Measurements from ENCODE around the gene PARP6.
A peak's percentile ranks its signal among the peaks of the same experiment; 100 is the strongest.

Gene PARP6

GRCh38 chr15:72196409-72197040 lies 75.8 kb downstream of the PARP6 start:
- Histone ChIP-seq H3K9ac (ENCODE audit: low read length) (no peak overlapping the region), H3F3A (ENCODE audit: insufficient read depth, low read length) (0 out of 2 replicates have a peak, but pooled peaks cover 3% of the 10 kb centered on the region), H3K27ac (ENCODE audit: low read depth, low read length, poor library complexity, severe bottlenecking) (no peak overlapping the region), H3K9me2 (ENCODE audit: low read depth, low read length) (no peaks in the 10 kb centered on the region), H3K9me3 (ENCODE audit: low read length) (no peaks in the 10 kb centered on the region), H3K36me3 (ENCODE audit: insufficient read depth, low read length) (peaks cover 38% of the 10 kb centered on the region), H3K79me2 (ENCODE audit: insufficient read depth, low read length) (no peaks in the 10 kb centered on the region), H3K27me3 (ENCODE audit: insufficient read depth, low read length) (no peaks in the 10 kb centered on the region), H3K4me3 (ENCODE audit: low read depth, low read length, poor library complexity, severe bottlenecking) (no peak overlapping the region), H2AFZ (ENCODE audit: low read length) (no peak overlapping the region), H3K4me1 (ENCODE audit: insufficient read depth, low read length, severe bottlenecking) (peaks cover 5% of the 10 kb centered on the region), H3K4me2 (ENCODE audit: low read length) (no peak overlapping the region), H4K20me1 (ENCODE audit: insufficient read depth, low read length) (no peaks in the 10 kb centered on the region)
- TF ChIP-seq EZH2 (IDR thresholded peaks at IDR 0.05; ENCODE audit: borderline replicate concordance, low read length) (no peak), CTCF (IDR thresholded peaks at IDR 0.05; ENCODE audit: low read length) (no peak)

DNA sequence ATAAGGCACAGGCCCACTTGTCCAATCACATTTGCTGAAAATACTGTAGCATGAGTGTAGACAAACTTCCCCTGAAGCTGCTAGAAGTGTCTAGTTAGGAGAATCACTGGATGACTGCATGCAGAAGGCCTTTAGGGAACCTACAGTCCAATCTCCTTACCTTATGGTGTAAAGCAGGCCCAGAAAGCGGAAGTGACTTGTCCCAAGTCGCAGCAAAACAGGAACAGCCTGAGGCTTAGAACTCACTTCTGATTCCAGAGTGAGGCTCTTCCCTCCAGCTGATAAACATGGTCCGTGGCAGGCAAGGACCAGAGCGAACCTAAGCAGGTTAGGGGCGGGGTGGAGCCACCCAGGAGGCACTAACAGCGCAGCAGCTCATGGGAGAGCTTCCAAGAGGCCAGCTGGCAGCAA lies 77.2 kb downstream of the PARP6 start:
- peak overlapping the region; percentile 44; the same call in 1 of the 2 replicates for H3K4me2 ChIP-seq (ENCODE audit: low read length)
- no peaks in the 10 kb centered on the region for H3K9me3 ChIP-seq (ENCODE audit: low read length)
- no peaks in the 10 kb centered on the region for H4K20me1 ChIP-seq (ENCODE audit: insufficient read depth, low read length)
- H3K36me3 ChIP-seq (ENCODE audit: insufficient read depth, low read length), result peaks cover 24% of the 10 kb centered on the region
- no peaks in the 10 kb centered on the region for H3K79me2 ChIP-seq (ENCODE audit: insufficient read depth, low read length)
- no peak overlapping the region for H3K9ac ChIP-seq (ENCODE audit: low read length)
- H3F3A ChIP-seq (ENCODE audit: insufficient read depth, low read length), result 0 out of 2 replicates have a peak, but pooled peaks cover under 1% of the 10 kb centered on the region
- peaks cover 5% of the 10 kb centered on the region for H3K4me1 ChIP-seq (ENCODE audit: insufficient read depth, low read length, severe bottlenecking)
- H3K9me2 ChIP-seq (ENCODE audit: low read depth, low read length), result no peaks in the 10 kb centered on the region
- no peak overlapping the region for H3K27ac ChIP-seq (ENCODE audit: low read depth, low read length, poor library complexity, severe bottlenecking)
- no peak overlapping the region for H2AFZ ChIP-seq (ENCODE audit: low read length)
- TF ChIP-seq EZH2 (IDR thresholded peaks at IDR 0.05; ENCODE audit: borderline replicate concordance, low read length), result no peak
- no peak for TF ChIP-seq CTCF (IDR thresholded peaks at IDR 0.05; ENCODE audit: low read length)
- H3K27me3 ChIP-seq (ENCODE audit: insufficient read depth, low read length), result no peaks in the 10 kb centered on the region
- no peak overlapping the region for H3K4me3 ChIP-seq (ENCODE audit: low read depth, low read length, poor library complexity, severe bottlenecking)

DNA sequence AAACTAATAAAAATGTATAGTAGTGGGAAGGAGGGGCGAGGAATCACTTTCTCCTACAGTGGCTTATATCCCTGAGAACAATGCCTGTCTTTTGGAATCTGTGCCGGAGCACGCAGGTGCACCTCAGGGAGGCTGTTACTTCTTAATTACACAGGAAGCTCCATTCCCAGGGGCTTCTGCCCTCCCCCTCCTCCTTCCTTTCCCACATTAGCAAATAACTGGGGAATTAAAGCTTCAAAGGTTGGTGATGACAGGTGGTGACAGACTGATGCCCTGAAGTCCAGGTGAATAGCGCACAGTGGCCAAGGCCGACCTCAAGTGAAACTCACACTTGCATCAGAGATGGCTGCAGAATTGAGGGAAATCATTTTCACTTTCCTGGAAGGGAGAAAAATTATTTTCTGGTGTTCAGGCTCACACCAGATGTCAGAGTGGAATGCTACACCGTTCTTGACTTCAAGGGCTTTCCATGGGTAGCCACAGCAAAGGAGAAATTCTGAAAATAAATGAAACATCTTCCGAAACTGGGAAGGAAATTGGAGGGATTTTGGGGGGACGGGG lies 78.4 kb downstream of the PARP6 start:
- no peaks in the 10 kb centered on the region for H3K9me3 ChIP-seq (ENCODE audit: low read length)
- no peak for TF ChIP-seq CTCF (IDR thresholded peaks at IDR 0.05; ENCODE audit: low read length)
- TF ChIP-seq EZH2 (IDR thresholded peaks at IDR 0.05; ENCODE audit: borderline replicate concordance, low read length), result no peak
- no peaks in the 10 kb centered on the region for H3K27me3 ChIP-seq (ENCODE audit: insufficient read depth, low read length)
- H3K4me2 ChIP-seq (ENCODE audit: low read length), result no peak overlapping the region
- H4K20me1 ChIP-seq (ENCODE audit: insufficient read depth, low read length), result no peaks in the 10 kb centered on the region
- no peak overlapping the region for H3K27ac ChIP-seq (ENCODE audit: low read depth, low read length, poor library complexity, severe bottlenecking)
- no peak overlapping the region for H3K4me3 ChIP-seq (ENCODE audit: low read depth, low read length, poor library complexity, severe bottlenecking)
- H3K9ac ChIP-seq (ENCODE audit: low read length), result no peak overlapping the region
- H2AFZ ChIP-seq (ENCODE audit: low read length), result no peak overlapping the region
- peaks cover 5% of the 10 kb centered on the region for H3K4me1 ChIP-seq (ENCODE audit: insufficient read depth, low read length, severe bottlenecking)
- no peaks in the 10 kb centered on the region for H3K79me2 ChIP-seq (ENCODE audit: insufficient read depth, low read length)
- peaks cover 12% of the 10 kb centered on the region for H3K36me3 ChIP-seq (ENCODE audit: insufficient read depth, low read length)
- H3K9me2 ChIP-seq (ENCODE audit: low read depth, low read length), result no peaks in the 10 kb centered on the region
- no peaks in the 10 kb centered on the region for H3F3A ChIP-seq (ENCODE audit: insufficient read depth, low read length)

Data from OCI-LY1 (cell line).